Endothelial cell of umbilical vein (primary cell): Measurements from ENCODE around the gene MERTK.
"Not testable (repeated sequence)": the region's sequence is repeated elsewhere in the genome, so short reads cannot be mapped to it uniquely, and the experiment has no call there.

Experiments used
- CTCF ChIP-seq, 2 donors: IDR thresholded peaks; 1 replicate in 1 of 2; 2 replicates in 1 of 2; pipeline ENCODE4 v1.5.1; 2011; ENCODE audit warnings: low read length in 2 of 2, mild to moderate bottlenecking in 2 of 2, moderate library complexity in 2 of 2, control low read depth in 1 of 2, inconsistent platforms in 1 of 2, low read depth in 1 of 2; ENCODE audit not compliant: insufficient read depth in 1 of 2; ENCODE audit errors: extremely low read depth in 1 of 2
- EZH2 ChIP-seq: IDR thresholded peaks from 2 replicates; pipeline ENCODE4 v1.6.1; 2012; ENCODE audit warnings: borderline replicate concordance, low read depth, mild to moderate bottlenecking, moderate library complexity, low read length, inconsistent platforms; ENCODE audit not compliant: severe bottlenecking
- FOS ChIP-seq: IDR thresholded peaks from 2 replicates; pipeline ENCODE4 v1.6.1; 2011; ENCODE audit warnings: mild to moderate bottlenecking, low read length, moderate library complexity, borderline replicate concordance; ENCODE audit not compliant: insufficient read depth
- GATA2 ChIP-seq: IDR thresholded peaks from 2 replicates; pipeline ENCODE4 v1.7.0; 2011; ENCODE audit warnings: low read depth, mild to moderate bottlenecking, moderate library complexity, mixed read lengths, low read length; ENCODE audit not compliant: insufficient read length, insufficient read depth
- JUN ChIP-seq: IDR thresholded peaks from 2 replicates; pipeline ENCODE4 v1.6.1; 2011; ENCODE audit warnings: borderline replicate concordance, low read depth; ENCODE audit not compliant: insufficient read length, insufficient read depth
- MYC ChIP-seq: IDR thresholded peaks from one replicate; pipeline ENCODE4 v1.6.1; 2011; ENCODE audit warnings: mild to moderate bottlenecking, low read depth, low read length
- POLR2A ChIP-seq: IDR thresholded peaks from 2 replicates; pipeline ENCODE4 v1.6.1; 2012; ENCODE audit warnings: low read depth, mild to moderate bottlenecking, control low read depth, low read length
- POLR2AphosphoS5 ChIP-seq: IDR thresholded peaks from 2 replicates; pipeline ENCODE4 v1.6.1; 2012; ENCODE audit warnings: low read depth, mild to moderate bottlenecking, control low read depth, low read length, moderate library complexity; ENCODE audit not compliant: insufficient read depth
- TF ChIP-seq, protein P1 (sequence below): IDR thresholded peaks from 2 replicates; pipeline ENCODE4 v1.6.1; 2011; ENCODE audit not compliant: insufficient read depth, insufficient read length

DNA sequence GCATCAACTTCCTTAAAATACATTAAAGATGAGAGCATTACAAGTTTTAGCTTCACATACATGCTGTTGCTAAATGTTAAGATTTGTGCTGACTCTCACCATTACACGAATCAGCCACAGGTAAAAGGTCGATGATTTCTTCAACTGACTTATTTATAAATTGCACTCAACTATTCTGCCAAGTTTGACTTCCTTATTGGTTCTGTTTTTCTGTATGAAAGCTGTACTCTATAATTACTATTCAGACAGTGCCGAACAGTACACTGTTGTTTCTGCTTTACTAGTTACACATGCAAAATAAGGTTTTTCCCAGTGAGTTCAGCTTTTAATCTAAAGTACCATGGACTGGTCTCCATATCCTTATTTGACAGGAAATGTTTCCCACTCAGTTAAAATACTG is 33.3 kb upstream of the MERTK start:
- not testable (repeated sequence) for TF ChIP-seq JUN; CTCF (IDR thresholded peaks at IDR 0.05; ENCODE audit: extremely low read depth in 1 of 2, insufficient read depth in 1 of 2, low read depth in 1 of 2, low read length in 2 of 2); POLR2A; POLR2AphosphoS5; GATA2; EZH2; MYC; FOS
- TF ChIP-seq, protein P1, sequence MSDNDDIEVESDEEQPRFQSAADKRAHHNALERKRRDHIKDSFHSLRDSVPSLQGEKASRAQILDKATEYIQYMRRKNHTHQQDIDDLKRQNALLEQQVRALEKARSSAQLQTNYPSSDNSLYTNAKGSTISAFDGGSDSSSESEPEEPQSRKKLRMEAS = not testable (repeated sequence)
